Erythroblast (primary cell): ENCODE results near the gene ZNF423.

Experiments
- DNase-seq, 2 experiments: peaks; one replicate each; lab custom pipeline; 2025; lab: John Stamatoyannopoulos, UW
- GATA1 ChIP-seq: IDR thresholded peaks from 2 replicates; pipeline ENCODE4 v1.6.1; 2011; ENCODE audit warnings: low read depth, mild to moderate bottlenecking, control low read depth, low read length, moderate library complexity
- POLR2A ChIP-seq: IDR thresholded peaks from 2 replicates; pipeline ENCODE4 v1.6.1; 2011; ENCODE audit warnings: mild to moderate bottlenecking, low read length

The ZNF423 gene

GRCh38 chr16:49832177-49832576, 23.7 kb downstream of the ZNF423 start:
- no peak for TF ChIP-seq GATA1
- TF ChIP-seq POLR2A = no peak
- no peak for DNase-seq

DNA sequence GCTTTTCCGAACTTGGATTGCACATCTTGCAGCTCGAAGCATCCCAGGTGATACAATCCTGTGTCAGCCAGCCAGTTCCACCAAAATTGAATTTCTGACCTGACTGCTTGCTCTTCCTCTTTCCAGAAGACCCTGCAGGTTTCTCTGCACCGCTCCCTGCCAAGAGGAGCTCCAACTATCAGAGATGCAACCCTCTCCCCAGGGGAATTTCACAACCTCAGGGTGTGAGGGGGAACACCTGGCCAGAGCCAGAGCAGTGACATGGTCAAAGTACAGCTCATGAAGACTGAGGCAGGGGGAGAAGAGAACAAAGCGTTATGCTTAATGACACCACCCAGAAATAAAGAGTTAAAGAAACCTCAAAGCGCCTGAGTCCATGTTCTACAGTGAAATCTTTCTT, 25.0 kb downstream of the ZNF423 start:
- TF ChIP-seq GATA1 (no peak), POLR2A (no peak)
- no peak for DNase-seq

DNA sequence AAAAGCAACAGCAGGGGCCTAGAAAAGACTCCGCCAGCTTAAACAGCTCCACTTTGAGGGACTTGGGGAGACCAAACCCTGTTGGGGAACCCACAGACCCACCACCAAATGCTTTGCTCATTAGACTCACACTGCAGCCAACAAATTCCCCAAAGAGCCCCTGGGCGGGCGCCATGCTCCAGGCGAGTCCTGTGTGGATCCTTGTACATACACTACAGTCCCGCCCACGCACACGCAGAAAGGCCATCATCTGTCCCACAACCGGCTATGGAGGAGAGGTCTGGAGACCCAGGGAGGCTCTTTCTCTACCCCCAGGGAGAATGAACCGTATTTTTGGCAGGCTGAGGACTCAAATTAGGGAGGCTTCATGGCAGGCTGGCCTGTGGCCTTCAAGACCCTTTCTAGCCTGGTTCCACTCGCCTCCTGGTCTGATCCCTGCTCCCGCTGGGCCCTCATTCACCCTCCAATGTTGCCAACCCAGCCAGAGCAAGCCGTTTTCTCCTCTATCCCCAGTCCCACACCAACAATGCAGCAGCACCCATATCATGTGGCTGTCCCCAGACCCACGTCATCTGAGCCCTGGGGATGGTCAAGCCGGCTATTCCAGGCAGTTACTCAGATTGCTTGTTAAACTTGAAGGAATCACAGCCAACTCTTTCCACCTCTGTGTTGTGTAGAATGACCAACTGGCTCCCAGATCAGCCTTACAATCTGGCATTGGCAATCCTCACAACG, 27.2 kb downstream of the ZNF423 start:
- TF ChIP-seq GATA1 = no peak
- no peak for TF ChIP-seq POLR2A
- no peak for DNase-seq

DNA sequence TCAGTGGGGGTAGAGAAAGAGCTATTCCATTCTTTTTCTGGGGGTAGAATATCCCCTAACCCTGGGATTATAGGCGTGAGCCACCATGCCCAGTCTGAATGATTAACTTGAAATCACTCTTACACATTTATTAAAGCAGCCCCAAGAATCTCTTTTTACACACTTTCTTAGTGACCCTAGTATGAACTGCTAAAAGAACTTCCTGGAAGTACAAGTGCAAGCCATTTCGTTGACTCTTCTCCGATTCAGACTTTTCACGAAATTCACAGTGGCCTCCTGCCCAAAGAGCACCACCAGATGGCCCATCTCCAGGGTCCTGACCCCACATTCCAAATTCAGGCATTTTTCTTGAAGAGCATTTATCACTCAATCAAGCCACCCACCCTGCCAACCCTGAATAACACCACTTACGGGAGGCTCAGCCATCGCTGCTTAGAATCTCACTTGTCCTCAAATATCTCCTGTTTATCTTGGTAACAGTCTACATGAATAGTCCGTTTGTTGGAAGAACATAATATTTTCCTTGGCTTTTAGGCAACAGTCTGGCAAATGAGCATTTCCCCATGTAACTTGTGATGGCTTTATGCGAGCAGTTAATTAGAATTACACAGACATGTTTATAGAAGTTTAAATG, 28.0 kb downstream of the ZNF423 start:
- DNase-seq = no peak

GRCh38 chr16:49826515-49826914, 29.4 kb downstream of the ZNF423 start:
- TF ChIP-seq POLR2A = no peak
- TF ChIP-seq GATA1 = no peak
- DNase-seq = no peak

More for the DNA sequence above, 28.0 kb downstream of the ZNF423 start:
- TF ChIP-seq GATA1 (no peak), POLR2A (no peak)

DNA sequence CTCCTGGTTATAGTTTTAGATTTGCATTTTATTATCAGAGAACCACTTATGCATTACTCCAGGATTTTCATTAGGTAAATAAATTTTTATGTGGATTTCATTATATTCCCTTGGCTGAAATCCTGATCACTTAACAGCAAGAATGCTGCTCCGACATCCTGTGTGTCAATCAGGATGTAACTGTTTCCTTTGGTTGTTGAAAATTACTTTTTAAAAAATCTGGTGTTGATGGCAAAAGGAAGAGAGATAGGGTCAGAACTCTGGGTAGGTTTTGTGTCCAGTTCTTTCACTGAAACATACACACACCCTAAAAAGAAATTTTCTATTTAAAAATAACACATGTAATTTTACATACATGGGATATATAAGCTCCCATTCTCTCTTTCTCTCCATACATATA, 30.9 kb downstream of the ZNF423 start:
- DNase-seq = no peak
- no peak for TF ChIP-seq POLR2A
- TF ChIP-seq GATA1 = no peak

DNA sequence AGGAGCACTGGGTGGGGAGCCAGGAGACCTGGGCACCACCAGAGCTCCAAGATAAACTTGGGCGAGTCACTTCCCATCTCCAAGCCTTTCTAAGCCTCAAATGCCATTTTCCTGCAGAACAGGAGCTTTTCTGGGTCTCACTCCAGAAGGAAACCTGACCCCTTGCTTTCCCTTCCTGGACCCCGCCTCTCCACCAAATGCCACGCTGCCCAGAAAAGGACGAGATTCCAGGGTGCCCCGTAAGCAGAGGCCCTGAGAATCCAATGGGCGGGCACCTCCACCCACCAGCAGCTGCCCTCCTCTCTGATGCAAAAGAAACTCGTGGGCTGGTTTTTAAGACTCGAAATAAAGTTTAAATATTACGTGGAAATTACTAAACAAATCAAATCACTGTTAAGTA, 31.3 kb downstream of the ZNF423 start:
- DNase-seq = no peak
- TF ChIP-seq GATA1 = no peak
- no peak for TF ChIP-seq POLR2A

- TF ChIP-seq GATA1 = no peak
- TF ChIP-seq POLR2A = no peak
Measured at GRCh38 chr16:49822649-49823370, 33.1 kb downstream of the ZNF423 start.

GRCh38 chr16:49821614-49822282, 34.2 kb downstream of the ZNF423 start:
- no peak for DNase-seq
- TF ChIP-seq POLR2A (no peak), GATA1 (no peak)

More at GRCh38 chr16:49822649-49823370, 33.1 kb downstream of the ZNF423 start:
- DNase-seq = no peak

DNA sequence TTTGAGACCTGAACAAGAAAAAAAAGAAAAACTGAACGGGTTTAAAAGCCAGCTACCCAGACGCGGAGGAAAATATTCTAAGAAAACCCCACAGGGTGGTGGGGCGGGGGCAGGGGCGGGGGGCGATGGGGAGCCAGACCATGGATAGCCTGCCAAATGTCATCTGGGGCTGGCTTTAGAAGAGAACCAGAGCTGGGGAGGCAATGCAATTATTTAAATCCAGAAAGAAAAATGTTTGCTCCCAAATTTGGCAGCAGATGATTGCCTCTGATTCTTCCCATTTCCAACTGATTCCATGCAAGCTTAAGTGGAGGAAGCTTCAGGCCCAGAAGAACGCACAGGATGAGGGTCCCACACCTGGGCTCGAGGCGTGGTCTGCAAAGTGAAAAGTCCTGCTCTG, 34.8 kb downstream of the ZNF423 start:
- DNase-seq = no peak
- TF ChIP-seq POLR2A = no peak
- no peak for TF ChIP-seq GATA1

DNA sequence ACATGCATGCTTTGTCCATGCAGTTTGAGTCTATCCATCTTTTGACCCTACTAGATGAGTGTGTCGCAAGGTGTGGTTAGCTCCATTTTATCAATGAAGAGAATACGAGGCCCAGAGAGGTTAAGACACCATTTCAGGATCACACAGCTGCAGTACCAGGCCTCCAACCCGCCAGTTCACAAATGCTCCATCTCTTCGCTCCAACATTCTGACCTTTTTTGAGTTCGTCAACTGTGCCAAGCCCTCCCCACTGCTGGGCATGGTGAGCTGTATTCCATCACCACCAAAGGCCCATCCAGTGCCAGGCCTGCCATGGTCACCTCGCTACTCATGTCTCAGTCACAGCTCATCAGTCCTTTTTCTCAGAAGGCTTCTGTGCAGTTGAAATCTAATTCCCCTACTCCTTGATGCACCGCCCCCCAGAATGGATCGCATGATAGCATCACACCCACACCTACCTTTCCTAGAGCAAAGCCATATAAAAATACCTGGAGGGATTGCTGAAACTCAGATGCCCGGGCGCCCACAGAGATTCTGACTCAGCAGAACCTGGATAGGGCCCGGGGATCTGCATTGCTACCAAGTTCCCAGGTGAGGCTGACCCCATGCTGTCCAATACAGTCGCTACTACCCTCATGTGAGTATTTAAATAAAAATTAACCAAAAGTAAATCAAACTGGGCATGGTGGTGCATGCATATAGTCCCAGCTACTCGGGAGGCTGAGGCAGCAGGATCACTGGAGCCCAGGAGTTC, 38.0 kb downstream of the ZNF423 start:
- DNase-seq = no peak
- TF ChIP-seq POLR2A (no peak), GATA1 (no peak)

DNA sequence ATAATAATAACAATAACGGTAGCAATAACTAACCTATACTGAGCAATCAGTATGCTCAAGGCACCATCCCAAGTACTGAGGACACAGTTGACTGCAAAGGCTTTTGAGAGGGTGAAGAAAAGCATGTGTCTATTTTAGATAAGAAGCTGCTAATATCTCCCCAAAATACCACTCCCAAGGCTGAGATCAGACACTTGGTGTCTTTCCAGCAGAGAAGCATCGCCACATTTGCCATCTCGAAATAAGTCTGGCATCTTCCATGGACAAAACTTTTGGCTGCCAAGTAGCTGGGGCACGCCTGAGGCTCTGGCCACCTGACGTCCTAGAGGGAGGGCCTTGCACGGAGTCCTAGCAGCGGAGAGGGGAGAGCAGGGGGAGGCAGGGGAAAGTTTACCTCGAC, 39.0 kb downstream of the ZNF423 start:
- TF ChIP-seq POLR2A (no peak), GATA1 (no peak)

More for the DNA sequence above, 39.0 kb downstream of the ZNF423 start:
- DNase-seq = peak in 1 of 2 experiments; percentile 31
